ENCODE data around the gene SNRPB.

The SNRPB gene

DNA sequence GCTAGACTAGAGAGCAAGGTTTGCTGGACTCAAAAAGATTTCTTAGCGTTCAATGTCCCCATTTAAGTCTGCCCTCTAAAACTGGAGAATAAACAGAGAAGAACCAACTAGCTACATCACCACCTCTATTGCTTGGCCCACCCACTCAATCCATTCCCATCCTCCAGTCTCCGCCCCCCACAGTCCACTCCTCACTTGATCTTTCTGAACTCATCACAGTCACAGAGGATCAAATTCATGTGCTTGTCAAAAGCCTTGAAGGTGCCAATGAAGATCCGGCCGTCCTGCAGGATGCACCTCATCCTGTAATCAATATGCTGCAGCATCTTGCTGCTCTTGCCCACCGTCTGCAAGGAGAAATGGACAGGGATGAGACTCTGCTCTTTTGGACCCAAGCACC, 3.2 kb downstream of the SNRPB start:
- peak overlapping the region; percentile 75; the same call in 1 of the 2 replicates for H3K4me2 ChIP-seq (ENCODE audit: low read length)
- no peaks in the 10 kb centered on the region for H3K9me2 ChIP-seq (replicated peaks; ENCODE audit: control insufficient read depth, low read length)
- H3K27me3 ChIP-seq (ENCODE audit: control insufficient read depth, low read length), result no peaks in the 10 kb centered on the region
- no peaks in the 10 kb centered on the region for H3K9me3 ChIP-seq (ENCODE audit: control insufficient read depth, insufficient read depth, low read length)
- no peak for TF ChIP-seq CTCF (IDR thresholded peaks at IDR 0.05; ENCODE audit: low read depth, low read length, poor library complexity, severe bottlenecking)
- TF ChIP-seq EZH2phosphoT487 (IDR thresholded peaks at IDR 0.05; ENCODE audit: borderline replicate concordance, low read length), result no peak
- H3K36me3 ChIP-seq (ENCODE audit: control insufficient read depth, low read length), result peaks cover 85% of the 10 kb centered on the region
- H3K27ac ChIP-seq (ENCODE audit: low read depth, low read length), result no peak overlapping the region
- peaks cover 72% of the 10 kb centered on the region for H3K79me2 ChIP-seq (ENCODE audit: control insufficient read depth, low read length)
- H3F3A ChIP-seq (ENCODE audit: control insufficient read depth, insufficient read depth), result peaks cover 60% of the 10 kb centered on the region
- no peak overlapping the region for H3K4me3 ChIP-seq (ENCODE audit: low read length)
- peaks cover 58% of the 10 kb centered on the region for H4K20me1 ChIP-seq (ENCODE audit: control insufficient read depth, insufficient read depth, low read depth, low read length)
- H3K4me1 ChIP-seq (ENCODE audit: control insufficient read depth, low read length), result peaks cover 41% of the 10 kb centered on the region

DNA sequence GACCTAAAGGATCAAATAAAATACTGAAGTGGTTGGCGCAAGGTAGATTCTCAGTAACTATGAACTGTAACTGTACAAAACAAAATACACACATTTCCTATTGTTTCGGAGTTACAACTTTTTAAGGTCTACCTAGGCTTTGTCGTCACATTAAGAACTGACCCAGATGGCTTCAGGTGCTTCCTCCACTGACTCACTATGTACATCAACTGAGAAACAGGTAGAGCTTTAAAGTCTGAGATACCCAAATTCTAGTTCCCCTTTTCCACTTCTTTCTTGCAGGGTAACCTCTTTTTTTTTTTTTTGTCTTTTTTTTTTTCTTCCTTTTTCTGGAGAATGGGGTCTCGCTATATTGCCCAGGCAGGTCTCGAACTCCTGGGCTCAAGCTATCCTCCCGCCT, 5.5 kb downstream of the SNRPB start:
- Histone ChIP-seq H3K9me2 (replicated peaks; ENCODE audit: control insufficient read depth, low read length) (no peaks in the 10 kb centered on the region), H3K36me3 (ENCODE audit: control insufficient read depth, low read length) (peaks cover 100% of the 10 kb centered on the region), H3K4me1 (ENCODE audit: control insufficient read depth, low read length) (peaks cover 25% of the 10 kb centered on the region), H3K9me3 (ENCODE audit: control insufficient read depth, insufficient read depth, low read length) (no peaks in the 10 kb centered on the region), H4K20me1 (ENCODE audit: control insufficient read depth, insufficient read depth, low read depth, low read length) (peaks cover 61% of the 10 kb centered on the region), H3K27me3 (ENCODE audit: control insufficient read depth, low read length) (no peaks in the 10 kb centered on the region), H3K4me2 (ENCODE audit: low read length) (no peak overlapping the region), H3K79me2 (ENCODE audit: control insufficient read depth, low read length) (peaks cover 51% of the 10 kb centered on the region), H3K27ac (ENCODE audit: low read depth, low read length) (no peak overlapping the region), H3K4me3 (ENCODE audit: low read length) (no peak overlapping the region), H3F3A (ENCODE audit: control insufficient read depth, insufficient read depth) (peaks cover 73% of the 10 kb centered on the region)
- TF ChIP-seq CTCF (IDR thresholded peaks at IDR 0.05; ENCODE audit: low read depth, low read length, poor library complexity, severe bottlenecking), result no peak
- no peak for TF ChIP-seq EZH2phosphoT487 (IDR thresholded peaks at IDR 0.05; ENCODE audit: borderline replicate concordance, low read length)

DNA sequence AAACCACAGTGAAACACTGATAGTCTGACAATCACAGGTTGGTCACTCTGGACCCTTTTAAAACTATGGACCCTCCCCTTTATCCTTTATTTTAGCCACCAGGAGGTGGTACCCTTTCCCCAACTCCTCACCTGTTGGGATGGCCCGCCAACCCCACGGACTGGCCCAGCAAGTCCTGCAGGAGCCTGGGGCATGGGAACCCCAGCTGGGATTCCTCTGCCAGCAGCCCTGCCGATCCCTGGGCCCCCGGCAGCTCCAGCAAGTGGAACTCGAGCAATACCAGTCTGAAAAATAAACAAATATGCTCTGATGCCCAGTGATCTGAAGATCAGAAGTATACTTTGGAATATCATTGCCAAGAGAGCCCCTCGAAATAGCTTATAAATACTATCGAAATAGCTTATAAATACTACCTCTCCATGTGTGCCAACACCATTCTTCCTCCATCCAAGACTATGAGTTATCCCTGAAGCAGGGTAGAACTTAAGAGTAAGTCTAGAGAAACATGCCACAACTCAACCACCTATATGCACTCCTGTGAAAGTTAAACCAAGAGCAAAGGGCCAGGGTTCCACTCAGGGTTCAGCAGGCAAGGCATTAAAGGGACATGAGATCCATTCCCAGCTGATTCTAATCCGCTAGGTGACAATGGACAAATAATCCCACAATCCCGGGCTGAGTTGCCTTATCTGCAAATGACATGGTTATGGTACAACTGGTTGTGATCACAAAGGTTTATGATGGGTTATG, 6.8 kb downstream of the SNRPB start:
- Histone ChIP-seq H3K36me3 (ENCODE audit: control insufficient read depth, low read length) (peaks cover 99% of the 10 kb centered on the region), H4K20me1 (ENCODE audit: control insufficient read depth, insufficient read depth, low read depth, low read length) (peaks cover 51% of the 10 kb centered on the region)

More for the DNA sequence above, 6.8 kb downstream of the SNRPB start:
- Histone ChIP-seq H3K4me1 (ENCODE audit: control insufficient read depth, low read length) (peaks cover 19% of the 10 kb centered on the region), H3K4me3 (ENCODE audit: low read length) (no peak overlapping the region), H3K27me3 (ENCODE audit: control insufficient read depth, low read length) (no peaks in the 10 kb centered on the region), H3K4me2 (ENCODE audit: low read length) (no peak overlapping the region), H3F3A (ENCODE audit: control insufficient read depth, insufficient read depth) (peaks cover 81% of the 10 kb centered on the region), H3K9me2 (replicated peaks; ENCODE audit: control insufficient read depth, low read length) (no peaks in the 10 kb centered on the region), H3K9me3 (ENCODE audit: control insufficient read depth, insufficient read depth, low read length) (no peaks in the 10 kb centered on the region), H3K27ac (ENCODE audit: low read depth, low read length) (no peak overlapping the region), H3K79me2 (ENCODE audit: control insufficient read depth, low read length) (peaks cover 38% of the 10 kb centered on the region)
- TF ChIP-seq CTCF (IDR thresholded peaks at IDR 0.05; ENCODE audit: low read depth, low read length, poor library complexity, severe bottlenecking) (no peak), EZH2phosphoT487 (IDR thresholded peaks at IDR 0.05; ENCODE audit: borderline replicate concordance, low read length) (no peak)
